DMS114 treated with DMSO at 0.1 percent for 48 hours (cell line): ENCODE measurements around the gene PDIA2.
"Not testable (repeated sequence)": the region's sequence is repeated elsewhere in the genome, so short reads cannot be mapped to it uniquely, and the experiment has no call there.

ENCODE experiments used
- DNase-seq: peaks from one replicate; lab custom pipeline; 2025; ENCODE audit not compliant: unreplicated experiment; lab: John Stamatoyannopoulos, UW

The PDIA2 gene

DNA sequence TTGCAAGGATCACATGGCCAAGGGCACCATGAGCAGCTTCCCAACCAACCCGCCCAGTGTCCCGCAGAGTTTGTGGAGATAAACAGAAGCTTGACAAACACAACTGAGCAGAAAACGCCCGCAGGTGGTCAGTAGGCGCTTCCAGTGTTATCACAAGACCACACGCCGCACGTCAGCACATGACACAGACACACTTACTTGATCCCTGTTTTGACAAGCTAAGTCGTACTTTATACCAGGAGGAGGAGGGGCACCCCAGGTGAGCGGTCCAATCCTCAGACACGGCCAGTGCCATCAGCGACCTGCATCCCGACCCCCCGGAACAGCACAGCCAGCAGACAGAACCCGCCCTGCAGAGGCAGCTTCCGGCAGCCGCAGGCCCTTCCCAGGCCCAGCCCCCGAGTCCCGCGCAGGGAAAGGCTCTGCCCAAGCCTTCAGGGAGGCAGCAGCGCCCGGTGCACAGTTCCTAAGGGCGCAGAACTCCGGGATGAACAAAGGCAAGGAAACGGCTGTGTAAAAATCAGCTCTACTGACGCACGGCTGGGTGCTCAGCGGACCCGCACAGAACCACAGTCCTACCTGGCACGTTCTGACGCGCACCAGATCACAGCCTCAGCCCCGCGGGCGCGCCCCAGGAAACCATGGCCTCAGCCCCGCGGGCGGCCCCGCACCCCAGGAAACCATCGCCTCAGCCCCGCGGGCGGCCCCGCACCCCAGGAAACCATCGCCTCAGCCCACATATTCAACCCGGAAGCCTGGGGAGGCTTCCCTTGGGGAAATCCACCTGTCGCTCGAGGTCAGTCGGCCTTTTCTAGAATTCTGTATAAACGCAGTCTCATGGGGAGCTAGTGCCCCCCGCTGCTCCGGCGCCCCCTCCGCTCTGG is 41.7 kb downstream of the PDIA2 start:
- DNase-seq, result no peak

- no peak for DNase-seq
These were observed 42.6 kb downstream of the PDIA2 start for GRCh38 chr16:325375-326145.

DNA sequence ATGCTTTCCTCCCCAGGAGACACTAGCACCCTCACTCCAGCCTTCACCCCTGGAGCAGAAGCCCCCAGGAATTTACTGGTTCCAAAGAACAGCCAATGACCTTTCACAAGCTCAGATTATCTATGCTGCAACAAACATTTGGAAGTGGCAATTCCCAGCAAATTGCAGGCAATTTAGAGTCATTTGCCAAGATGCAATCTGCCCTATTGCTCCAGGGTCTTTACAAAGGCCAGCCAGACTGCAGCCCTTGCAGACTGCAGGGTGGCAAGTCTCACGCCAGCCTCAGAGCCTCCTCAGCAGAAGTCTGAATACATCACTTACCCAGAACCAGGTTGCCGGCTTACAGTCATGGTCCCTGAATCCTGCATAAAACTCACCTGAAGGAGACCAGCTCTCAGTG is 47.8 kb downstream of the PDIA2 start:
- no peak for DNase-seq

GRCh38 chr16:331181-331814 is 48.3 kb downstream of the PDIA2 start:
- not testable (repeated sequence) for DNase-seq

GRCh38 chr16:333406-334094 is 50.6 kb downstream of the PDIA2 start:
- DNase-seq, result no peak

- not testable (repeated sequence) for DNase-seq
These were observed 51.3 kb downstream of the PDIA2 start for GRCh38 chr16:334164-334832.

DNA sequence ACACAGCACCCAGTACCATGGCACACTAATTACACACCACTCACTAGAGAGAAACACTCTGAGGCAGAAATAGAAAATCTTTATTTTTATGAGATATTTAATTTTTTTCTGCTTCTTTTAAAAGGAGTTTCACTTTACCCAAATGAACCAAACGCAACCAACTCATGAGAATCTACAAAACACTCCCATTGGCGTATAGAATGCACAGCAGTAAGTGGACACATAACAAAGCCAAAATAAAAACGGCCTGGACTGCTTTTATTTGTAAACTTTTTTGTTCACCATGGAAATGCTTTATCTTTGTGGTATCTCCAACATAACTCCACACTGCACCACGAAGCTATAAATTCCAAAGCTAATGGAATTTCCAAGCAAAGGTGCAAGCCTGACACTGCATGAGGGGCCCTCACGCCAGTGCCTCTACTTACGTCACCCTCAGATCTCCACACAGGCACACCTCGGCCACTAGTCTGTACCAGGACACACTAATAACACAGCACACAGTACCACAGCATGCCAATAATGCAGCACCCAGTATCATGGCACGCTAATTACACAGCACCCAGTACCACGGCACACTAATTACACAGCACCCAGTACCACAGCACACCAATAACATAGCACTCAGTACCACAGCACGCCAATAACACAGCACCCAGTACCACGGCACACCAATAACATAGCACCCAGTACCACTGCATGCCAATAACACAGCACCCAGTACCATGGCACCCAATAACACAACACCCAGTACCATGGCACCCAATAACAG is 52.1 kb downstream of the PDIA2 start:
- DNase-seq, result not testable (repeated sequence)

DNA sequence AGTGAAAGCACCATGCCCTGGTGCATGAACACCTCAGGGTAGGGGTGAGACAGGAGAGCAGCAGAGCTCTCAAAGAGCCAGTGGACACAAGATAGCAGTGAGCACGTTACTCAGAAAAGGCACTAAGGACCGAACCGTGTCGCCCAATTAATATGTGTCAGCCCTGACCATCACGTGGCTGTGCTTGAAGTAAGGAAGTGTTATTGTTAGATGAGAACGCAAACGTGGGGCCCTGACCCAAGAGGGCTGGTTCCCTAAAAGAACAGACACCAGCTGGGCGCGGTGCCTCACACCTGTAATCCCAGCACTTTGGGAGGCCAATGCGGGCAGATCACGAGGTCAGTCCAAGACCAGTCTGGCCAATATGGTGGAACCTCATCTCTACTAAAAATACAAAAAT is 53.3 kb downstream of the PDIA2 start:
- no peak for DNase-seq
